ENCODE data around the gene APOBEC2. TPM values are rescaled to one million over a fixed set of nuclear protein-coding genes. Genes with fewer than 3 reads are reported as not detected.

The APOBEC2 gene
- polyA plus RNA-seq, 1 donor from 2014 or later: not detected

Other genes starting within 250 kb of the APOBEC2 start
- gene UNC5CL, start 14.0 kb upstream of the APOBEC2 start, polyA plus RNA-seq (ENCODE audit: insufficient read depth, low read depth, low replicate concordance): 0.93 TPM
- not detected for gene TSPO2, start 10.7 kb upstream of the APOBEC2 start, polyA plus RNA-seq (ENCODE audit: insufficient read depth, low read depth, low replicate concordance)
- gene OARD1, start 19.2 kb downstream of the APOBEC2 start, polyA plus RNA-seq (ENCODE audit: insufficient read depth, low read depth, low replicate concordance): 33.4 TPM
- 21.0 TPM for gene NFYA, start 19.8 kb downstream of the APOBEC2 start, polyA plus RNA-seq (ENCODE audit: insufficient read depth, low read depth, low replicate concordance)
- gene TREML1, start 101.1 kb downstream of the APOBEC2 start, polyA plus RNA-seq (ENCODE audit: insufficient read depth, low read depth, low replicate concordance): not detected
- 13.7 TPM for gene TREM2, start 109.9 kb downstream of the APOBEC2 start, polyA plus RNA-seq (ENCODE audit: insufficient read depth, low read depth, low replicate concordance)
- gene TREML2, start 147.9 kb downstream of the APOBEC2 start, polyA plus RNA-seq (ENCODE audit: insufficient read depth, low read depth, low replicate concordance): not detected
- gene TREML4, start 175.1 kb downstream of the APOBEC2 start, polyA plus RNA-seq (ENCODE audit: insufficient read depth, low read depth, low replicate concordance): not detected
- gene TREM1, start 233.5 kb downstream of the APOBEC2 start, polyA plus RNA-seq (ENCODE audit: insufficient read depth, low read depth, low replicate concordance): 0.93 TPM